OCI-LY3 (cell line): ENCODE data around the gene PLTP.

Source experiments
- H2AFZ ChIP-seq: fragments of 200-600, 300-600 bp; shearing (Covaris generic); 2 replicates; pipeline ENCODE4 v1.6.0; 2014; ENCODE audit warnings: antibody characterized with exemption, low read depth, low read length
- H3K27ac ChIP-seq: fragments of 200-600, 300-600 bp; sonication (generic); 2 replicates; pipeline ENCODE4 v1.5.1; 2014; ENCODE audit warnings: mild to moderate bottlenecking, low read length, moderate library complexity, mixed read lengths
- H3K27me3 ChIP-seq: fragments of 200-600, 300-600 bp; sonication (generic); 2 replicates; pipeline ENCODE4 v1.6.1; 2014; ENCODE audit warnings: low read depth, low read length, mixed read lengths
- H3K36me3 ChIP-seq: fragments of 200-600, 300-600 bp; sonication (generic); replicated peaks from 2 replicates; pipeline ENCODE3; 2014; ENCODE audit warnings: low read depth, low read length, mixed read lengths
- H3K4me1 ChIP-seq: fragments of 300-600, 200-600 bp; sonication (generic); 2 replicates; pipeline ENCODE4 v1.6.1; 2014; ENCODE audit warnings: low read length, mixed read lengths
- H3K4me2 ChIP-seq: fragments of 200-600, 300-600 bp; sonication (generic); 2 replicates; pipeline ENCODE4 v1.6.1; 2014; ENCODE audit warnings: low read length, mixed read lengths
- H3K4me3 ChIP-seq: fragments of 300-600, 200-600 bp; sonication (generic); 2 replicates; pipeline ENCODE4 v1.5.1; 2014; ENCODE audit warnings: antibody characterized with exemption, mild to moderate bottlenecking, low read length, moderate library complexity
- H3K79me2 ChIP-seq: fragments of 300-600, 200-600 bp; shearing (Covaris generic); 2 replicates; pipeline ENCODE4 v1.6.1; 2014; ENCODE audit warnings: mild to moderate bottlenecking, low read length, mixed read lengths
- H3K9ac ChIP-seq: fragments of 300-600, 200-600 bp; shearing (Covaris generic); 2 replicates; pipeline ENCODE4 v1.6.0; 2014; ENCODE audit warnings: mild to moderate bottlenecking, low read length, moderate library complexity
- H3K9me3 ChIP-seq: fragments of 200-600, 300-600 bp; shearing (Covaris generic); 2 replicates; pipeline ENCODE4 v1.6.1; 2014; ENCODE audit warnings: low read length, mixed read lengths; ENCODE audit not compliant: insufficient read depth
- H4K20me1 ChIP-seq: fragments of 200-600, 300-600 bp; sonication (generic); 2 replicates; pipeline ENCODE4 v1.6.1; 2016; ENCODE audit warnings: low read length, mixed read lengths; ENCODE audit not compliant: insufficient read depth
- CTCF ChIP-seq: fragments of 200-600, 300-600 bp; sonication (generic); IDR thresholded peaks from 2 replicates; pipeline ENCODE4 v1.5.1; 2014; ENCODE audit warnings: antibody characterized with exemption, low read length, low read depth
- EZH2phosphoT487 ChIP-seq: fragments of 200-600 bp; shearing (Covaris generic); IDR thresholded peaks from 2 replicates; pipeline ENCODE4 v1.6.1; 2018; ENCODE audit warnings: antibody characterized with exemption, mixed run types, low read depth

The PLTP gene

GRCh38 chr20:45887346-45887715 lies 24.6 kb downstream of the PLTP start, which contains the start of gene SPATA25:
TSS of gene SPATA25 (minus strand) at chr20:45887622. CDS start at chr20:45887590, 32 bp downstream.
- H3K9ac ChIP-seq = no peak within 1 kb of the TSS
- TF ChIP-seq EZH2phosphoT487 (no peak), CTCF (no peak)

GRCh38 chr20:45886590-45887345 lies 25.2 kb downstream of the PLTP start:
- Histone ChIP-seq H3K9me3 (no peaks in the 10 kb centered on the region), H3K79me2 (peaks cover 12% of the 10 kb centered on the region), H3K36me3 (peaks cover 24% of the 10 kb centered on the region), H3K4me2 (no peak overlapping the region), H3K4me1 (peaks cover 18% of the 10 kb centered on the region), H3K27ac (no peak overlapping the region), H3K27me3 (no peaks in the 10 kb centered on the region), H4K20me1 (no peaks in the 10 kb centered on the region), H3K4me3 (no peak overlapping the region), H3K9ac (no peak overlapping the region), H2AFZ (no peak overlapping the region)
- TF ChIP-seq CTCF = no peak
- TF ChIP-seq EZH2phosphoT487 = no peak

More at GRCh38 chr20:45887346-45887715, 24.6 kb downstream of the PLTP start, which contains the start of gene SPATA25:
- Histone ChIP-seq H3K27me3 (no peaks in the 10 kb centered on the region), H4K20me1 (no peaks in the 10 kb centered on the region), H2AFZ (no peak within 1 kb of the TSS), H3K4me2 (no peak within 1 kb of the TSS), H3K27ac (no peak within 1 kb of the TSS), H3K4me3 (no peak within 1 kb of the TSS), H3K9me3 (no peaks in the 10 kb centered on the region), H3K36me3 (peaks cover 24% of the 10 kb centered on the region), H3K4me1 (peaks cover 19% of the 10 kb centered on the region), H3K79me2 (peaks cover 7% of the 10 kb centered on the region; the same call in 1 of the 2 replicates)

GRCh38 chr20:45883100-45883469 lies 28.9 kb downstream of the PLTP start:
- no peak overlapping the region for H3K4me3 ChIP-seq
- no peak overlapping the region for H3K27ac ChIP-seq
- peaks cover 24% of the 10 kb centered on the region for H3K36me3 ChIP-seq
- H3K4me2 ChIP-seq = no peak overlapping the region
- H3K79me2 ChIP-seq = peaks cover 19% of the 10 kb centered on the region
- no peak overlapping the region for H2AFZ ChIP-seq
- no peaks in the 10 kb centered on the region for H3K9me3 ChIP-seq
- H3K9ac ChIP-seq = no peak overlapping the region
- H3K27me3 ChIP-seq = no peaks in the 10 kb centered on the region
- no peaks in the 10 kb centered on the region for H4K20me1 ChIP-seq
- peaks cover 12% of the 10 kb centered on the region; the same call in 1 of the 2 replicates for H3K4me1 ChIP-seq
- TF ChIP-seq CTCF (no peak), EZH2phosphoT487 (no peak)

GRCh38 chr20:45882469-45883099 lies 29.4 kb downstream of the PLTP start:
- Histone ChIP-seq H3K36me3 (peaks cover 24% of the 10 kb centered on the region), H3K4me1 (peaks cover 12% of the 10 kb centered on the region; the same call in 1 of the 2 replicates), H3K4me2 (no peak overlapping the region), H3K27ac (no peak overlapping the region), H3K79me2 (peaks cover 19% of the 10 kb centered on the region), H3K9me3 (no peaks in the 10 kb centered on the region), H2AFZ (no peak overlapping the region), H3K9ac (no peak overlapping the region), H3K4me3 (no peak overlapping the region), H4K20me1 (no peaks in the 10 kb centered on the region), H3K27me3 (no peaks in the 10 kb centered on the region)
- TF ChIP-seq EZH2phosphoT487 (no peak), CTCF (no peak)
